GM04503 (cell line): ENCODE data around the gene COL4A3.

ENCODE experiments used
- DNase-seq: peaks from one replicate; pipeline ENCODE4 v3.0.0-alpha.2; 2012; ENCODE audit warnings: low read depth

Gene COL4A3

GRCh38 chr2:227344231-227344630, 179.8 kb downstream of the COL4A3 start:
- no peak for DNase-seq

- DNase-seq, result no peak
Observed at GRCh38 chr2:227347117-227347516, 182.7 kb downstream of the COL4A3 start.

- DNase-seq, result no peak
Observed at GRCh38 chr2:227348324-227348723, 183.9 kb downstream of the COL4A3 start.

- DNase-seq, result no peak
Observed at GRCh38 chr2:227349989-227350612, 185.7 kb downstream of the COL4A3 start.

- no peak for DNase-seq
Observed at GRCh38 chr2:227351639-227352038, 187.2 kb downstream of the COL4A3 start.

GRCh38 chr2:227360351-227360750, 195.9 kb downstream of the COL4A3 start:
- DNase-seq, result no peak

GRCh38 chr2:227363756-227364155, 199.3 kb downstream of the COL4A3 start:
- no peak for DNase-seq
